Measurements from ENCODE around the gene RP9. TPM values are rescaled to one million over a fixed set of nuclear protein-coding genes. Genes with fewer than 3 reads are reported as not detected.

Gene RP9
- total RNA-seq, 1 experiment from 2014 or later = 29.1 TPM

DNA sequence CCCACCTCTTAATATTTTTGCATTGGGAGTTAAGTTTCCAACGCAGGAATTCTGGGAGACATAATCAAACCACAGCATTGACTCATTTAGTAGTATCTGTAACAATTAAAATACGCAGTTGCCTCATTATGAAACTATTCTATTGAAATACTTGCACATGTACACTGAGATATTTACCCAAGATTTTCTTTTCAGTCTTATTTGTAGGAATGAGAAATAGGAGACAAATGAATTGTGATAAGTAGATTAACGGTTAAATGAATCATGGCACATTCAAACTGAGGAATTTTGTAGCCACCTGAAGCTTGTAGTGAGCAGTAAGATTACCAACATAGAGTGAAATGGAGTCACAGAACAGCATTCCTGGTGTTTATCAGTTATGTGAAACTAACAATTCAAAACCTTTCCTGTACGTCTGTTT is 18.1 kb downstream of the RP9 start:
- peaks cover 25% of the 10 kb centered on the region for H3K36me3 Mint-ChIP-seq (ENCODE audit: insufficient read depth, unreplicated experiment)
- H3K27me3 Mint-ChIP-seq (ENCODE audit: insufficient read depth, unreplicated experiment) = no peaks in the 10 kb centered on the region
- intact Hi-C loops (cut with micrococcal nuclease) = no loop called here
- BruUV-seq (replicated peaks) = no TSS peak
- H3K9me3 Mint-ChIP-seq (ENCODE audit: unreplicated experiment) = no peaks in the 10 kb centered on the region
- peak; percentile 5 for DNase-seq (ENCODE audit: unreplicated experiment)
- H3K4me3 Mint-ChIP-seq (ENCODE audit: unreplicated experiment) = no peak overlapping the region
- no peak for TF ChIP-seq CTCF (IDR thresholded peaks at IDR 0.05; ENCODE audit: unreplicated experiment)
- CTCF ChIA-PET = no interaction called here
- no peak overlapping the region for H3K27ac Mint-ChIP-seq (ENCODE audit: low read depth, unreplicated experiment)
- POLR2A ChIA-PET = interaction anchor here (1.2 kb wide), 1 partner anchor 28 kb away, joined by 3 read pairs; no protein-coding TSS in a partner anchor
- H3K4me1 Mint-ChIP-seq (ENCODE audit: insufficient read depth, unreplicated experiment) = no peaks in the 10 kb centered on the region

DNA sequence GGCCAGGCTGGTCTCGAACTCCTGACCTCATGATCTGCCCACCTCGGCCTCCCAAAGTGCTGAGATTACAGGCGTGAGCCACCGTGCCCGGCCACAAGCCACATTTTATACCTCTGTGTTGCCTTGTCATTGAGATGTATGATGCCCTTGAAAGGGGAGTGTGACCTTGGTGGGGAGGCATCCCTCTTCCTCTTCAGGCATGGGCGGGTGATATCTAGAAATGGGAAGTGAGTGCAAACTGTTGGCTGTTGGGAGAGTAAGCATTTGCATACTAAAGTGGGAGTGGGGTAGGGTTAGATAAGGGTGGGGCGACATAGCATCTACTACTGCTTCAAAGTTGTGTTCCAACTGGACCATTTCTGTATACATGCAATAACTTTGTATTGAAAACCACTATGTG is 20.1 kb downstream of the RP9 start:
- CTCF ChIA-PET = no interaction called here
- BruUV-seq (replicated peaks) = no TSS peak
- Mint-ChIP-seq H3K27ac (ENCODE audit: low read depth, unreplicated experiment) (no peak overlapping the region), H3K36me3 (ENCODE audit: insufficient read depth, unreplicated experiment) (peaks cover 6% of the 10 kb centered on the region), H3K4me3 (ENCODE audit: unreplicated experiment) (no peak overlapping the region), H3K4me1 (ENCODE audit: insufficient read depth, unreplicated experiment) (no peaks in the 10 kb centered on the region), H3K27me3 (ENCODE audit: insufficient read depth, unreplicated experiment) (no peaks in the 10 kb centered on the region), H3K9me3 (ENCODE audit: unreplicated experiment) (no peaks in the 10 kb centered on the region)
- intact Hi-C loops (cut with micrococcal nuclease) = no loop called here
- POLR2A ChIA-PET = no interaction called here
- no peak for DNase-seq (ENCODE audit: unreplicated experiment)
- no peak for TF ChIP-seq CTCF (IDR thresholded peaks at IDR 0.05; ENCODE audit: unreplicated experiment)

DNA sequence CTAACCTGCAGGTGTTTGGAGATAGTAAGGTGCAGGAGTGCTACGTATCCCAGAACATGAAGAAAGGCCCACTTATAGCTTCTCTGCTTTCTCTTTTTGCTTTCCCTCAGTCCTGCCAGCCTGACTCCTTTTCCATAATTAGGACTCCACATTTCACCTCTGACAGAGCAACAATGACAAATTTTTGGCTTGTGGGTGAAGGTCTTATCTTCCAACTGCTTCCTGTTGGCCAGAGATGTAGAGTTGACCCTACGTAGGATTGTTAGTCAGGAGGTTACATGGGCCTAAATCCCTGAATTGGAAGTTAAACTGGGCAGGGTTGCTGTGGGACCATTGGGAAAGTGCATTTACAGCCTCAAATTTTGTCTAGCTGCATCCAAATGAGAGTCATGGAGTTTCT is 21.3 kb downstream of the RP9 start:
- ChIA-PET CTCF (no interaction called here), POLR2A (no interaction called here)
- Mint-ChIP-seq H3K36me3 (ENCODE audit: insufficient read depth, unreplicated experiment) (peaks cover 5% of the 10 kb centered on the region), H3K27me3 (ENCODE audit: insufficient read depth, unreplicated experiment) (no peaks in the 10 kb centered on the region), H3K4me1 (ENCODE audit: insufficient read depth, unreplicated experiment) (no peaks in the 10 kb centered on the region), H3K27ac (ENCODE audit: low read depth, unreplicated experiment) (no peak overlapping the region), H3K4me3 (ENCODE audit: unreplicated experiment) (no peak overlapping the region), H3K9me3 (ENCODE audit: unreplicated experiment) (no peaks in the 10 kb centered on the region)
- no peak for DNase-seq (ENCODE audit: unreplicated experiment)
- no TSS peak for BruUV-seq (replicated peaks)
- intact Hi-C loops (cut with micrococcal nuclease) = no loop called here
- no peak for TF ChIP-seq CTCF (IDR thresholded peaks at IDR 0.05; ENCODE audit: unreplicated experiment)

DNA sequence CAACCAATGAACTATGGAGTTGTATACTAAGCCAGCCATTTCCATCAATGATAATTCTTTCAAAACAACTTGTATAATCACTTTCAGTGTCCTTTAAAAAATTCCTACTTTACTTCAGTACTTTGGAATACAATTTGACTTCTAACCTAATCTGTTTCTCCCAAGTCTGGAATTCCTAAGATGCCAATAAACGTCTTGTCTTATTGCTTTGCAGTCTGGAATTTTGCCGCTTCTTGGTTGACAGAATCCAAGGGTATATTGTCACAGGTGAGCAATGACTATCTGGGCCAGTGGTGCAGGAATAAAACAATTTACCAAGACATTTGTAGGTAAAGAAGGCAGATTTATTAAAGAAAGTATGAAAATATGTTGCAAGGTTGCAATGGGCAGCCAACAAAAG is 21.8 kb downstream of the RP9 start:
- H3K27me3 Mint-ChIP-seq (ENCODE audit: insufficient read depth, unreplicated experiment) = no peaks in the 10 kb centered on the region

More for the DNA sequence above, 21.8 kb downstream of the RP9 start:
- H3K36me3 Mint-ChIP-seq (ENCODE audit: insufficient read depth, unreplicated experiment) = peaks cover under 1% of the 10 kb centered on the region
- no TSS peak for BruUV-seq (replicated peaks)
- no peak for DNase-seq (ENCODE audit: unreplicated experiment)
- intact Hi-C loops (cut with micrococcal nuclease) = no loop called here
- no peak overlapping the region for H3K4me3 Mint-ChIP-seq (ENCODE audit: unreplicated experiment)
- no peaks in the 10 kb centered on the region for H3K9me3 Mint-ChIP-seq (ENCODE audit: unreplicated experiment)
- H3K27ac Mint-ChIP-seq (ENCODE audit: low read depth, unreplicated experiment) = no peak overlapping the region
- no peak for TF ChIP-seq CTCF (IDR thresholded peaks at IDR 0.05; ENCODE audit: unreplicated experiment)
- ChIA-PET POLR2A (no interaction called here), CTCF (interaction anchor here (1.4 kb wide), 1 partner anchor 20 kb away, joined by 6 read pairs; no protein-coding TSS in a partner anchor)
- H3K4me1 Mint-ChIP-seq (ENCODE audit: insufficient read depth, unreplicated experiment) = no peaks in the 10 kb centered on the region
